GM18526 (cell line): ENCODE data around the gene FMOD.

ENCODE experiments used
- POLR2A ChIP-seq: IDR thresholded peaks from 3 replicates; pipeline ENCODE4 v1.6.1; 2011; ENCODE audit not compliant: insufficient read length; ENCODE audit errors: extremely low read depth

The FMOD gene

GRCh38 chr1:203342192-203342940 is 8.6 kb downstream of the FMOD start:
- TF ChIP-seq POLR2A, result no peak

GRCh38 chr1:203340112-203340790 is 10.7 kb downstream of the FMOD start:
- TF ChIP-seq POLR2A, result no peak

- TF ChIP-seq POLR2A, result no peak
These were observed 12.4 kb downstream of the FMOD start for GRCh38 chr1:203338335-203339036.

DNA sequence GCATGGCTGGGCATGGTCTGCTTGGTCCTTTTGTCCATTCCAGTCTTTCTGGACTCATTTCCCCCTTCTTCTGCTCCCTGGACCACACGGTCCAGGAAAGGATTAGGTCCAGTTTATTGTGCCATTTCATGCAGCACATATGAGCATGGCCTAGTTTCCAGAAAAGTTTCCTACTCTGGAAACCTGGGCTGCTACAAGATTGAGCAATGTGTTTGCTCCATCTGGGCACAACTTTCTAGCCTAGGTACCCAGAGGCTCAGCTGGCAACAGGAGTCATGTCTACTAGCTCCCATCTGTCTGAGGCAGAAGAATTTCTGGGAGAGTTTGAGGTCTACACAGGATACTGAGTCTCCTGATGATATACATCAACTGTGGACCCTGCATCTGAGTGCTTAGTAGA is 14.8 kb downstream of the FMOD start:
- TF ChIP-seq POLR2A, result no peak

DNA sequence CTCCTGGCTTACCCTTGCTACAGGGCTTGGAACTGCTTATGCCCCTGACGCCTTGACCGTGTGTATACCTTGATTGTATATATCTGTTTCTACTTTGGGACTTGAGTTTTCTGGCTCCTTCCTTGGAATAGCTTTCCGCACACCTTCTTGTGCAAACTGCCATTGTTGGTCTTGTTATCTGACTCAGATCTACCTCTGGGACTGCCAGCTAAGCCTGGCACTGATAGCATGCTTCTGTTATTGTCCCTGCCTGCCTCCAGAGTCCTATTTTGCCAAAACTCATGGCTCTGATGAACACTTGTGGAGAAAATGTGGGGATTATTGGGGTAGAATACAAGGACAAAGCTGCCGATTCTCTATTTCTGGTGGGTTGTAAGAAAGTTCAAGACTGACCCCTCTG is 15.4 kb downstream of the FMOD start:
- TF ChIP-seq POLR2A, result no peak

- TF ChIP-seq POLR2A, result no peak
These were observed 19.7 kb downstream of the FMOD start for GRCh38 chr1:203331224-203331623.

GRCh38 chr1:203328714-203329122 is 22.2 kb downstream of the FMOD start:
- TF ChIP-seq POLR2A, result no peak

GRCh38 chr1:203327684-203328457 is 23.1 kb downstream of the FMOD start:
- peak; percentile 1 for TF ChIP-seq POLR2A

DNA sequence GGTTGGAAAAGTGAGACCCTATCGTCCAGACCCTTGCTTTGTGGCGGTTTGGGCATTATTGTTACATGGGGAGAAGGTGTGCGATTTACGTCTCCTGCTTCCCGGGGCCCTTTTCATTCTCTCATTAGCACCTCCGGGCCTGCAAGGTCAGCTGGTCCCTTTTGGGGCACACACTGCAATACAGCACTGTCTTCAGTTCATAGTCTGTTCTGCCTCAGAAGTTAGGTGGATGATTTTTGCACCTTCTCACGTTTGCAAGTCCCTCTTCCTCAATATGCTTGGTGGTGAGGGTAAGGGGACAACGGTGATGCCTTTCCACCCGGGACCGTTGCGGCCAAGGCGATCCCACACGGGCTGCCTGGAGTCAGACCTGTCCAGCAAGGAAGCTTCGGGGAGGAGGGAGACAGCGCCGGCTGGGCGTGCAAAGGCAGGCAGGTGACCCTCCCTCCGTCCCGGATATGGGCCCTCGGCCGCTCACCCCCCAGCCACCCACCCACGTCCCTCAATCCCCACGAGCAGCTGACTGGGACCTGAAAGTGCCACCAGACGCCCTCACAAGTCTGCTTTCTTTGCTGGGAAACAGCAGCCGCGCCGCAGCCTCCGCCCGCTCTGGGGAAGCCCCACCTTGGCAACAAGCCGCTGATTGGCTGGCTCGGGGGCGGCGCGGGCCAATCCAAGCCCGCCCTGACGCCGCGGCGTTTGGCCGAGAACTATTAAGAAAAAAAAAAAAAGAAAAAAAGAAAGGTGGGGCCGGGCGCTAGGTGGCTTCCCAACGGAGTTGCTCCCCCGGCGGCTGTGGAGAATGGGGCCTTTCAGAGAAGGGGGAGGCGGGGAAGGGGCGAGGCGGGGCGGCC is 23.9 kb downstream of the FMOD start:
- peak; percentile 52 for TF ChIP-seq POLR2A

GRCh38 chr1:203325418-203326091 is 25.4 kb downstream of the FMOD start:
- TF ChIP-seq POLR2A, result no peak

- peak; percentile 60 for TF ChIP-seq POLR2A
These were observed 25.9 kb downstream of the FMOD start for GRCh38 chr1:203325026-203325417.

DNA sequence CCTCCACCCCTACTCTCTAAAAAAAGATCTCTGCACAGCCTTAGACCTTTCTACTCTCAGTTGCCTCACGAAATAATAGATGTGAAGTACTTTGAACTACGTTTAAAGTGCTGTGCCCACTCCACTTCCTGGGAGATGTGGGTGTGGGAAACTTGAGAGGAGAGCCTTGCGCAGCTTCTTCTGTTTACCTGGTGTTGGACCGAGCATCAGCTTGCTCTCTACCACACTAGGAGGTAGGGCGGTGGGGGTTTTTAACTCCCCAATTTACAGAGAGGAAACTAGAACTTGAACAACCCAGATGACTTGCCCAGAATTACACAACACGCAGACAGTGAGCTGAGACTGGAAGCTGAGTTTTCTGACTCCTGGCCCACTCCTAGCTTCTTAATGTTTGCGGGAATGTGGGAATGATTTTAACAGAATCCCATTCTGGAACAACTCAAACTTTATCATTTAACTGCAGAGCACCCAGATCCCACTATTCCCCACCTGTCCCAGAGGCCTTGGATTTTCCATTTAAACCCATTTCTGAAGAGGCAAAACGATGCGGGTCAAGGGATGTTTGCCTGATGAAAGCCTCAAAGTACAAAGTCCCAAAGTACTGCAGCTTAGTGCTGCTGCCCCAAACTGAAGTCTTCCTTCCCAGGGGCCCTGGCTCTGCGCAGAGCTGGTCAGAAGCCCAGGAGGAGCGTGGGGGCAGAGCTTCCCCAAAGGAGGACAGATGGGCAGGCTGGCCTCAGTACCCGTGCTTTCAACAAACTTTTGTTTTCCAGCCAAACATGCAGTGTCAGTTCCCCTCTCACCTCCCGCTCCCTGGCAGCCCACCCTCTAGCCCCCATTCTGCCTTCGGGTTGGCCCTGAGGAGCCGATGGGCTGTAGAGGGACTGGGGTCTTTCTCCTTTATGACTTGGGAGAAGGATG is 26.6 kb downstream of the FMOD start:
- TF ChIP-seq POLR2A, result no peak

DNA sequence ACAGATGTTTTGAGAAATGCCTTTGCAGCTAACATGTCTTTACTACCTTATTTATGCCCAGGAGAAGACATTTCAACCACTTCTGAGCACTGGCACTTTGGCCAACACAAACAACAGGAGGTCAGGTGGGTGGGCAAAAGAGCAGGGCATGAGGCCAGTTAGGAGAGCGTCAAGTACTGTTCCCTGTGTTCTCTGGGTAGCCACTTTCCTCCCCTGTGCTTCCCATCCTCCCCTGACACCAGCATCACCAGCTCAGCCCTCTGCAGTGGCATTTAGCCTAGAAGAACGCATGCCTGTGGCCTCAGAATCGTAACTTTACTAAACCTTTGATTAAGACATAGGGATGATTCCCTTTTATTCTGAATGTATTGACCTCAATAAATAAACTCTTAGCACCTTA is 27.3 kb downstream of the FMOD start:
- no peak for TF ChIP-seq POLR2A
